ENCODE results near the gene LYZL4. TPM values are rescaled to one million over a fixed set of nuclear protein-coding genes. Genes with fewer than 3 reads are reported as not detected.

Gene LYZL4
- total RNA-seq, 1 experiment from 2014 or later, result not detected

DNA sequence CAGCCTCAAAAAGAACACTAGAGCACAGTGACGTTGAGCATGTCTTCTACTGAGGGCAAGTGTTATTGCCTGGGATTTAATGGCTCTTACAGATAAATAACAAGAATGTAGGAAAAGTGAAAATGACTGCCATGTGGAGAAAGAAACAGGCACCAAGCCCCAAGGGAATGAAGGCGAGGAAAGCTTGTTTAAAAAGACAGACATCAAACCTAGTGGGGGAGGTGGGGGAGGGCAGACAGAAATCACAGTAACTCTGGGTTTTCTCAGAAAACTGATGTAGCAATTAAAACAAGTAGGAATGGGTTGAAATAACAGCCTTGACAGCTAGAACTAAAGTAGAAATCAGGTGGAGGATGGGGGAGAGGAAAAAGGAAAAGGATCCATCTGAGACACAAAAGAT, 18.4 kb upstream of the LYZL4 start:
- no peaks in the 10 kb centered on the region for H3K79me2 ChIP-seq (ENCODE audit: insufficient read depth, low read length)
- CTCF ChIA-PET, result no interaction called here
- DNase-seq (ENCODE audit: low read depth, low spot score), result no peak
- POLR2A ChIA-PET, result no interaction called here
- no peaks in the 10 kb centered on the region for H4K20me1 ChIP-seq (ENCODE audit: insufficient read depth)
- intact Hi-C loops (cut with micrococcal nuclease), result no loop called here
- no peak for ATAC-seq
- H3K4me2 ChIP-seq (ENCODE audit: low read length), result no peak overlapping the region
- H3K27me3 ChIP-seq (ENCODE audit: insufficient read depth, low read length), result no peaks in the 10 kb centered on the region
- no peak overlapping the region for H3K27ac ChIP-seq (ENCODE audit: low read depth, low read length)
- TF ChIP-seq JUND (IDR thresholded peaks at IDR 0.05) (no peak), CEBPB (IDR thresholded peaks at IDR 0.05; ENCODE audit: low read depth) (no peak), ELF1 (IDR thresholded peaks at IDR 0.05; ENCODE audit: borderline replicate concordance, low read depth) (no peak), ZNF274 (IDR thresholded peaks at IDR 0.05; ENCODE audit: low read depth, low read length) (no peak), SRF (IDR thresholded peaks at IDR 0.05; ENCODE audit: low read depth) (no peak), EGR1 (IDR thresholded peaks at IDR 0.05; ENCODE audit: low read depth) (no peak)
- TF ChIP-seq, protein P1, sequence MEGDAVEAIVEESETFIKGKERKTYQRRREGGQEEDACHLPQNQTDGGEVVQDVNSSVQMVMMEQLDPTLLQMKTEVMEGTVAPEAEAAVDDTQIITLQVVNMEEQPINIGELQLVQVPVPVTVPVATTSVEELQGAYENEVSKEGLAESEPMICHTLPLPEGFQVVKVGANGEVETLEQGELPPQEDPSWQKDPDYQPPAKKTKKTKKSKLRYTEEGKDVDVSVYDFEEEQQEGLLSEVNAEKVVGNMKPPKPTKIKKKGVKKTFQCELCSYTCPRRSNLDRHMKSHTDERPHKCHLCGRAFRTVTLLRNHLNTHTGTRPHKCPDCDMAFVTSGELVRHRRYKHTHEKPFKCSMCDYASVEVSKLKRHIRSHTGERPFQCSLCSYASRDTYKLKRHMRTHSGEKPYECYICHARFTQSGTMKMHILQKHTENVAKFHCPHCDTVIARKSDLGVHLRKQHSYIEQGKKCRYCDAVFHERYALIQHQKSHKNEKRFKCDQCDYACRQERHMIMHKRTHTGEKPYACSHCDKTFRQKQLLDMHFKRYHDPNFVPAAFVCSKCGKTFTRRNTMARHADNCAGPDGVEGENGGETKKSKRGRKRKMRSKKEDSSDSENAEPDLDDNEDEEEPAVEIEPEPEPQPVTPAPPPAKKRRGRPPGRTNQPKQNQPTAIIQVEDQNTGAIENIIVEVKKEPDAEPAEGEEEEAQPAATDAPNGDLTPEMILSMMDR (IDR thresholded peaks at IDR 0.05 in 2 of 3, conservative IDR thresholded peaks at IDR 0.05 in 1 of 3; ENCODE audit: borderline replicate concordance in 1 of 3, insufficient read depth in 1 of 3, low read depth in 2 of 3, low read length in 2 of 3), result no peak
- no peaks in the 10 kb centered on the region for H3K4me1 ChIP-seq (ENCODE audit: control insufficient read depth in 1 of 2, insufficient read depth in 2 of 2, low read length in 2 of 2)
- no peak overlapping the region for H3K9ac ChIP-seq (ENCODE audit: low read length)
- no peaks in the 10 kb centered on the region for H3K9me2 ChIP-seq (ENCODE audit: insufficient read depth)
- BruUV-seq (replicated peaks), result no TSS peak
- RAD21 ChIA-PET (ENCODE audit: low non-redundant PET in 1 of 2, low total read pairs in 2 of 2, uncharacterized antibody in 2 of 2, unreplicated experiment in 2 of 2), result no interaction called here
- no peak overlapping the region for H2AFZ ChIP-seq (ENCODE audit: low read depth, low read length, poor library complexity, severe bottlenecking)
- H3K4me3 ChIP-seq (replicated peaks in 1 of 2; ENCODE audit: low read depth in 1 of 2, low read length in 2 of 2), result no peak overlapping the region
- no peaks in the 10 kb centered on the region for H3K9me3 ChIP-seq (ENCODE audit: control insufficient read depth in 1 of 2, insufficient read depth in 1 of 2, low read depth in 1 of 2, low read length in 2 of 2)
- H3K36me3 ChIP-seq (ENCODE audit: control insufficient read depth in 1 of 2, insufficient read depth in 2 of 2, low read length in 2 of 2), result no peaks in the 10 kb centered on the region

DNA sequence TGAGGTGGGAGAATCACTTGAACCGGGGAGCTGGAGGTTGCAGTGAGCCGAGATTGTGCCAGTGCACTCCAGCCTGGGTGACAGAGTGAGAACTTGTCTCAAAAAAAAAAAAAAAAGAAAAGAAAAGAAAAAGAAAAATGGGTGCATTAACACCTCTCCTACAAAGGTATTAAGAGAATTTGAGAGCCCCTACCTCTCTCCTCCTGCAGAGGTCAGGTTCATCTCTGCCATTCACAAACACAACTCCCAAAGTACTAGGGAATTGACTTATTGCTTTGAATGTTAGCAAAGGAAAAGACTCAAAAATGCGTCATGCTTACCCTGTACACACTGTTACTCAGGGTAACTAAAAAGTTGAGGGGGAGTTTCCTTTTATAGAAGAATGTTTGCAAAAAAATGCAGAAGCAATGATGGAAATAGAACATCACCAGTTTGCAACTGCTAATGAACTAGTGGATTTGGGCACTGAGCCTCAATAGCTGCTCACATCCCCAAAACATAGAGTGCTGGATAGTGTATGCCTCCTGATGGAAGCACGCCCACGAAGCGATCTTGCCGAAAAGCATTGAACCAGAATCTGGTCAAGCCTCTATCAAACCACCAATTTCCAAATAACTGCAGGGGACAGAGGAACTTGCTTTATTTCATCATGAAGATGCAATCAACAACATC, 15.5 kb upstream of the LYZL4 start:
- Histone ChIP-seq H2AFZ (ENCODE audit: low read depth, low read length, poor library complexity, severe bottlenecking) (no peak overlapping the region), H3K9me2 (ENCODE audit: insufficient read depth) (no peaks in the 10 kb centered on the region), H3K27me3 (ENCODE audit: insufficient read depth, low read length) (no peaks in the 10 kb centered on the region), H3K9me3 (ENCODE audit: control insufficient read depth in 1 of 2, insufficient read depth in 1 of 2, low read depth in 1 of 2, low read length in 2 of 2) (no peaks in the 10 kb centered on the region), H3K27ac (ENCODE audit: low read depth, low read length) (no peak overlapping the region), H3K36me3 (ENCODE audit: control insufficient read depth in 1 of 2, insufficient read depth in 2 of 2, low read length in 2 of 2) (no peaks in the 10 kb centered on the region), H3K4me3 (replicated peaks in 1 of 2; ENCODE audit: low read depth in 1 of 2, low read length in 2 of 2) (no peak overlapping the region), H3K4me2 (ENCODE audit: low read length) (no peak overlapping the region), H3K9ac (ENCODE audit: low read length) (no peak overlapping the region), H4K20me1 (ENCODE audit: insufficient read depth) (no peaks in the 10 kb centered on the region), H3K79me2 (ENCODE audit: insufficient read depth, low read length) (no peaks in the 10 kb centered on the region), H3K4me1 (ENCODE audit: control insufficient read depth in 1 of 2, insufficient read depth in 2 of 2, low read length in 2 of 2) (no peaks in the 10 kb centered on the region)
- RAD21 ChIA-PET (ENCODE audit: low non-redundant PET in 1 of 2, low total read pairs in 2 of 2, uncharacterized antibody in 2 of 2, unreplicated experiment in 2 of 2), result no interaction called here
- BruUV-seq (replicated peaks), result no TSS peak
- intact Hi-C loops (cut with micrococcal nuclease), result no loop called here
- DNase-seq (ENCODE audit: low read depth, low spot score), result no peak
- POLR2A ChIA-PET, result no interaction called here
- no peak for ATAC-seq
- CTCF ChIA-PET, result no interaction called here
- TF ChIP-seq EZH2phosphoT487 (IDR thresholded peaks at IDR 0.05; ENCODE audit: borderline replicate concordance) (no peak), RAD21 (IDR thresholded peaks at IDR 0.05; ENCODE audit: low read depth) (0 out of 2 replicates have a peak, but pooled peaks have one; percentile 12)
